ENCODE data around the gene CCDC13.

DNA sequence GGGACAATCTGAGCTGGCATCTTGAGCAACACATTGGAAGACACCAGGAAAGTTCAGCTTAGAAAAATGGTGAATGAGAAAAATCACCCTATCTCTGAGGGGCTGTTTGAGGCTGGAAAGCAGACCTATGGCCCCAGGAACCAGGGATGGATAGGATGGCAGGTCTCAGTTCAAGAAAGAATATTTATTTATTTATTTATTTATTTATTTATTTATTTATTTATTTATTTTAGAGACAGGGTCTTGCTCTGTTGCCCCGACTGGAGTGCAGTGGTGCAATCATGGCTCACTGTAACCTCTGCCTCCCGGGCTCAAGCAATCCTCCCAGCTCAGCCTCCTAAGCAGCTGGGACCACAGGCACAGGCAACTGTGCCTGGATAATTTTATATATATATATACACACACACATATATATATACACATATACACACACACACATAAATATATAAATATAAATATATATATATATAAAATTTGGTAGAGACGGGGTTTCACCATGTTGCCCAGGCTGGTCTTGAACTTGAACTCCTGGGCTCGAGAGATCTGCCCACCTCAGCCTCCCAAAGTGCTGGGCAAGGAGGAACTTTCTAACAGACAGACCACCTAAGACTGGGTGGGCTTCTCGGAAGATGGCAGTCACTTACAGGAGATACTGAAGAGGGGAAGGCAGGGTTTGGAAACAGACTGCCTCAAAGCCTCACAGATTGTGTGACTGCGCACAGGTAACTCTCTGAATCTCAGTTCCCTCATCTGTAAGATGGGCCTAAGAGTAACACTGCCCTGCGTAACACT lies 29.7 kb downstream of the CCDC13 start:
- TF ChIP-seq, protein P1, sequence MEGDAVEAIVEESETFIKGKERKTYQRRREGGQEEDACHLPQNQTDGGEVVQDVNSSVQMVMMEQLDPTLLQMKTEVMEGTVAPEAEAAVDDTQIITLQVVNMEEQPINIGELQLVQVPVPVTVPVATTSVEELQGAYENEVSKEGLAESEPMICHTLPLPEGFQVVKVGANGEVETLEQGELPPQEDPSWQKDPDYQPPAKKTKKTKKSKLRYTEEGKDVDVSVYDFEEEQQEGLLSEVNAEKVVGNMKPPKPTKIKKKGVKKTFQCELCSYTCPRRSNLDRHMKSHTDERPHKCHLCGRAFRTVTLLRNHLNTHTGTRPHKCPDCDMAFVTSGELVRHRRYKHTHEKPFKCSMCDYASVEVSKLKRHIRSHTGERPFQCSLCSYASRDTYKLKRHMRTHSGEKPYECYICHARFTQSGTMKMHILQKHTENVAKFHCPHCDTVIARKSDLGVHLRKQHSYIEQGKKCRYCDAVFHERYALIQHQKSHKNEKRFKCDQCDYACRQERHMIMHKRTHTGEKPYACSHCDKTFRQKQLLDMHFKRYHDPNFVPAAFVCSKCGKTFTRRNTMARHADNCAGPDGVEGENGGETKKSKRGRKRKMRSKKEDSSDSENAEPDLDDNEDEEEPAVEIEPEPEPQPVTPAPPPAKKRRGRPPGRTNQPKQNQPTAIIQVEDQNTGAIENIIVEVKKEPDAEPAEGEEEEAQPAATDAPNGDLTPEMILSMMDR (IDR thresholded peaks at IDR 0.05): no peak
- TF ChIP-seq POLR2A (IDR thresholded peaks at IDR 0.05): no peak
